GM12873 (cell line): ENCODE data around the gene TEX14.

ENCODE experiments used
- TF ChIP-seq, protein P1 (sequence below): IDR thresholded peaks from 2 replicates; pipeline ENCODE4 v1.5.1; 2012; ENCODE audit warnings: low read depth, mild to moderate bottlenecking, moderate library complexity, low read length, control low read depth; ENCODE audit not compliant: insufficient read depth; ENCODE audit errors: missing control alignments

Gene TEX14

DNA sequence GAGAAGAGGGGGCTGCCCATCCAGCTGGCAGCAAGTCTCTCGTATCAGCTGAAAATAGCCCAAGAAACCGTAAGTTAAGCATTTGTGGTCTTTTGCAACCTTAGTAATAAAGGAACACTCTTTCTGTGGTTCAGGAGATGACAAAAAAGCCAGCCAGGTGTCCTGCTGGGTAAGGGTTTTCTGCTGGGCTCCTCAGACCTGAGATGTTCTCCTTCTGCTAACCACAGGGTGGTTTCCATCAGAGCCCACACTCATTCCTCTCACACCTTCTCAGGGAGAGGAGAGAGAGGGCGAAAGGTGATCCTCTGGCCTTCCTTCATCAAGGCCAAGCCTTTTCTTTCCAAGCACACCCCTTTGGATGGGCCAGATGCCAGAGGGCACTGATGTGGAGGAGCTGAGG is 70.7 kb downstream of the TEX14 start:
- TF ChIP-seq, protein P1, sequence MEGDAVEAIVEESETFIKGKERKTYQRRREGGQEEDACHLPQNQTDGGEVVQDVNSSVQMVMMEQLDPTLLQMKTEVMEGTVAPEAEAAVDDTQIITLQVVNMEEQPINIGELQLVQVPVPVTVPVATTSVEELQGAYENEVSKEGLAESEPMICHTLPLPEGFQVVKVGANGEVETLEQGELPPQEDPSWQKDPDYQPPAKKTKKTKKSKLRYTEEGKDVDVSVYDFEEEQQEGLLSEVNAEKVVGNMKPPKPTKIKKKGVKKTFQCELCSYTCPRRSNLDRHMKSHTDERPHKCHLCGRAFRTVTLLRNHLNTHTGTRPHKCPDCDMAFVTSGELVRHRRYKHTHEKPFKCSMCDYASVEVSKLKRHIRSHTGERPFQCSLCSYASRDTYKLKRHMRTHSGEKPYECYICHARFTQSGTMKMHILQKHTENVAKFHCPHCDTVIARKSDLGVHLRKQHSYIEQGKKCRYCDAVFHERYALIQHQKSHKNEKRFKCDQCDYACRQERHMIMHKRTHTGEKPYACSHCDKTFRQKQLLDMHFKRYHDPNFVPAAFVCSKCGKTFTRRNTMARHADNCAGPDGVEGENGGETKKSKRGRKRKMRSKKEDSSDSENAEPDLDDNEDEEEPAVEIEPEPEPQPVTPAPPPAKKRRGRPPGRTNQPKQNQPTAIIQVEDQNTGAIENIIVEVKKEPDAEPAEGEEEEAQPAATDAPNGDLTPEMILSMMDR: no peak

DNA sequence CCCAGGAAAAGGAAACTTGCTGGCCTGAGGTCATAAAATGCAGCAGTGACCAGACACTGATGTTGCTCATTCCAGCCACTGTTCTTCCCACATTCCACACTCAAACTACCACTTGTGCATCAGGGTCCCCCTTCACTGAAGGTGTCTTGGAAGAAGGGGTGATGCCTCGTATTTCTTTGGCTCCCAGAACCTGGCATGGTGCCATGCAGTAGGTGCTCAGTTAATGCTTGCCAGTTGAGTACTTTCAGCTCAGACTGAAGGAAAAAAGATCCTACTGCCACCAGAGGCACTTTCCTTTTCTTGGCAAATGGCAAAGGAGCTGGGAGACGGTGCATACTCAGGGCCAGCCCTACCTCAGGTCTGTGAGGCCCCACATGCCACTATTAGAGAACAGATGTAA is 73.5 kb downstream of the TEX14 start:
- TF ChIP-seq, protein P1: no peak

DNA sequence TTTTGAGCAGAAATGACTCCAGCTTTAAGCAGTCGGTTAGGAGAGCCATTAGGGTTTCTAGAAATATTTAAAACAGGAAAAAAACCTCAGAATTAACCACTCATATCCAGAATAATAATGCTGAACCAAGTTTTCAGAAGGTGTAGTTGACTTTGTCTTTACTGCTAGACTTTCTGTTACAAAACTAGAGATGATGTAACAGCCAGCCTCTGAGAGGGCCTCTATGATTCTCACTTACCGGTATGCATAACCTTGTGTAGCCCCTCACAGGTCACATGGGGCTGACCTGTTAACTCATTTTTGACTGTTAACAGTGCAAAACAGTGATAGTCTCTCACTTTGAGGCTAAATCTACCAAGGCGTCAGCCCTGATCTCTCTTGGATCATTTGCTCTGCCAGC is 74.3 kb downstream of the TEX14 start:
- TF ChIP-seq, protein P1: no peak

DNA sequence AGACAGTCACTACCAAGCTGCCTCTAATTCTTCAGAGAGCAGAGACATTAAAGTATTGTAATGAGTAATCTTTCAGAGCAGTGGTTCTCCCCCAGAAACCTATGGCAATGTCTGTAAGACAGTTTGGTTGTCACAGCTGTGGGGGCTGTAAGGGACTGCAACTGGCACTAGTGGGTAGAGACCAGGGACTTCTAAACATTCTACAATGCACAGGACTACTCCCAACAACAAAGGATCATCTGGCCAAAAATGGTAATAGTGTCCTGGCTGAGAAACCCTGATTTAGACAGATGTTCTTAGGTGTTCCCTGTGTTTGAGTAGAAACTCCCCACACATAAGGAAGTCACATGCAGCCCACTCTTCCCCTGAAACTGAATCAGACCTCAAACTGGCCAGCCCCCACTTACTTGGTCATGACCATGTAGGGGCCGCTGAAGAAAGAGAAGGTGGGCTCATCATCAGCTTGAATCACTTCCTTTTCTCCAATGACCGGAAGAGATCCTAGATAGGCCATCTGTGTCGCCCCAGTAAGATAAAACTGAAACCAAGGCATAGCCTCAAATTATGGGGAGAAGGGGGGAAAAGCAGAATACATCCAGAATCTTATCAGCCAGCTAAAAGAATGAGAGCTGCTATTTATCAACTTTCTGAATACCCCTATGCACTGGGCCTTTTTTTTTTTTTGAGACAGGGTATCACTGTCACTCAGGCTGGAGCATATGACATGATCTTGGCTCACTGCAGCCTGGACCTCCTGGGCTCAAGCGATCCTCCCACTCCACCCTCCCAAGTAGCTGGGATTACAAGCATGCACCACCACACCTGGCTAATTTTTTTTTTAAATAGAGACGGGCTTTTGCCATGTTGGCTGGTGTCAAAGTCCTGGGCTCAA is 75.8 kb downstream of the TEX14 start:
- TF ChIP-seq, protein P1: no peak

DNA sequence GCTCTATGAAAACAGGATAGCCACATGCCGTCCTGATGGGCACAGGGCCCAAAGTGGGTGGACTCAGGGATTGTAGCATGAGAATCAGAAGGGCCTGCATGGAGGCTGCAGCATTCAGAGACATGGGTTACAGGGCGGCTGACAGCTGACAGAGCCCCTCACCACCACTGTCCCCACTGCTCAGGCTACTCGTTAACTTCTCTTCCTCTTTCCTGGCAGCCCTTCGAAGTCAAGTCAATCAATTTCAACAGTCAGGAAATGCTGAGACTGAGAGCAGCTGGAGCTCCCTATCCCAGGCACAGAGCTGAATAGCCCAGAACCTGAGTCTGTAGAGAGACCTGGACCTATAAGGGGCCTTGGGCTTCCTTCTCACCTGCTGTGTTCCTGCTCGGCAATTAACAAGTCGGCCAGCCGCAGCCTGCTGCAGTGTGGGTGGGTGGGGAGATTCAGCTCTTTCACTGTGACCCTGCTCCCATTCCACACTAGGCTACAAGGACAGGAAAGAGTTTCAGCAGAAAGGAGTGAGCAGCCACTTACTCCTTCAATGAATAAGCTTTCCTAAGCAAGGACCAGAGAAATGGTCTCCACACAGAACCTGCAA is 76.9 kb downstream of the TEX14 start:
- TF ChIP-seq, protein P1: no peak

DNA sequence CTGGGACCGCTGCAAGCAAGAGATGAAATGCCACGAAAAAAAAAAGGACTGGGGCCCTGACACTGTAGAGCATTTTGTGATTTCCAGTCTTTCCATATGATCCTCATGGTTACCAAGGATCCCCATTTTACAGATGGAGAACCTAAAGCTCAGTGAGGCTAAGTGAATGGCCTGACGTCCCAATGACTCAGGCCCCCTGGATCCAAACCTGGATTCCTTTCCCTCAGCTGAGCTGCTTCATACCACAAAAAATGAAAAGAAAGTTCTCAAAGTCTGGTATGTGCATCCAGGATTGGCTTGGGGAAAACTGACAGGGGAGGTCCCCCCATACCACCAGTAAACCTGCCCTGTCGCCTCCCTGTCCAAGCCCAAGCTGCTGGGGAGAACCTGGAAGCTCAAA is 80.5 kb downstream of the TEX14 start:
- TF ChIP-seq, protein P1: no peak

DNA sequence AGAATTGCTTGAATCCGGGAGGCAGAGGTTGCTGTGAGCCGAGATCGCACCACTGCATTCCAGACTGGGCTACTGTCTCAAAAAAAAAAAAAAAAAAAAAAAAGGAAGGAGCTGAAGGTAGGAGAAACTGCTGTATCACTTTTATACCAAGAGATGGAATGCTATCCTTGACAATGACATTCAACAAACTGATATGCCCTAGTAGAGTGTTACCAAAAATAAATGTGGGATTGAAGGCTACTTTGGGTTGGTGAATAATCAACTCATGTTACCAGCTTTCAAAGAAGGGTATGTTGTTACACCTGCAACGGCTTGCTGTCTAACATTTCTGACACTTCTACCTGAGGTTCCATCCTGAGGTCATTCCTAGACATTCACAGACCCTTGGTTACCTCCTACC is 84.9 kb downstream of the TEX14 start:
- TF ChIP-seq, protein P1: no peak
